Brain pericyte (primary cell): ENCODE results near the gene TICAM1.
"Not testable (repeated sequence)": the region's sequence is repeated elsewhere in the genome, so short reads cannot be mapped to it uniquely, and the experiment has no call there.

Experiments
- DNase-seq: peaks from one replicate; pipeline ENCODE4 v3.0.0-alpha.2; 2012; ENCODE audit warnings: low read depth, low spot score

Gene TICAM1

DNA sequence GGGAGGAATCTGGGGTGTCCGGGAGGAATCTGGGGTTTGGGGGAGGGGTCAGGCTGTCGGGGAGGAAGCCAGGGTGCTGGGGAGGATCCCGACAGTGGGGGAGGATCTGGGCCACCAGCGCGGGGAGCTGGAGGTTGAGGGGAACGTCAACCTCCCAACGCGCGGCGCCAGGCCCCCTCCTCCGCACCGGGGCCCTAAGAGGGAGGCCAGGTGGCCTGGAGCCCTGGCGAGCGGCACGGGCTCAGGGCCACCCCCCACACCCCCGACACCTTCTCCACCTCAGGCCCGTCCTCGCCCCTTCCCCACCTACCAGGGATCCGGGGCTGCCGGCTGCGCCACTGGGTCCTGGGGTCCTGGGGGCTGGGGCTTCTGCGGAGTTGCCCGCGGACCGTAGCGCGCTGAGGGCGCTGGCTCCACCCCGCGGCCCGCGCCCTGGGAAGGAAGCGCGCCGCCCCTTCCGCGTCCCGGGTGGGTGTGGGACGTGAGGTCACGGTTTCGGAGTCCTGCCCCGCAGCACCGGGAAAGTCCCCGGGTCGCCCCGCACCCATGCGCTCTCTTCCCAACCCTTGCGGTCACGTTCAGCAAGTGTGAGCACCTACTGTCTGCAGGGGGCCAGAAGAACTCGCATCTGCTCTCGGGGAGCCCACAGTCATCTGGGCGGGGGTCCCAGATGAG, at the start of gene TICAM1:
Gene TICAM1 (minus strand): TSS at position 409 of the 675 bp plus-strand sequence. CDS start 13,335 bp downstream, outside the sequence.
- no peak for DNase-seq

DNA sequence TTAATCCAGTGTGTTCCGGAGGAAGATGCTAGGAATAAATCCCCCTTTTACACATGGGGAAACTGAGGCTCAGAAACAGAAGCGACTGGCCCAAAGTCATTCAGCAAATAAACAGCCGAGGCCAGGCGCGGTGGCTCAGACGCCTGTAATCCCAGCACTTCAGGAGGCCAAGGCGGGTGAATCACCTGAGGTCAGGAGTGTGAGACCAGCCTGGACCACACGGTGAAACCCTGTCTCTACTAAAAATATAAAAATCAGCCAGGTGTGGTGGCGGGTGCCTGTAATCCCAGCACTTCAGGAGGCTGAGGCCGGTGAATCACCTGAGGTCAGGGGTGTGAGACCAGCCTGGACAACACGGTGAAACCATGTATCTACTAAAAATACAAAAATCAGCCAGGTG, 47.5 kb upstream of the TICAM1 start:
- no peak for DNase-seq

DNA sequence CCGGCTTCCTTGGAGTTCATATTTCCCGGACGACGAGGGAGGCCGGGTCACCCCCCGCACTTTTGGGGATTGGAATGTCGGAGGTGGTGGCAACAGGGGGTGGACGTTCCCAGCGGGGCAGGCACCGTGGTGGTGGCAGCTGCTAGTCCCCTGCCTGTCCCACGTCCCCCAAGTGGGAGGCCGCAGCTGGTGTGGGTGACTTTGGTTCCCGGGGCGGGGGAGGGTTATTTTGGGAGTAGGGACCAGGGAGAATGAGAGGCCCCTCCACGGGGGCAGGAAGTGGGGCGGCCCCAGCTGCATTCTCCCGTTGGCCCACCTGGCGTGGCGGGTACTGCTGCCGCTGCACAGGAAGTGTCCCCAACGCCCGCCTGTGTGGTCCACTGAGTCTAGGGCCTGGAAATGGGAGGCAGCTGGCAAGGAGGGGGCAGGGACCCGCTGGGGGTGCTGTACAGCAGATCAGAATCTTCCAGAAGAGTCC, 47.0 kb upstream of the TICAM1 start:
- DNase-seq = no peak

DNA sequence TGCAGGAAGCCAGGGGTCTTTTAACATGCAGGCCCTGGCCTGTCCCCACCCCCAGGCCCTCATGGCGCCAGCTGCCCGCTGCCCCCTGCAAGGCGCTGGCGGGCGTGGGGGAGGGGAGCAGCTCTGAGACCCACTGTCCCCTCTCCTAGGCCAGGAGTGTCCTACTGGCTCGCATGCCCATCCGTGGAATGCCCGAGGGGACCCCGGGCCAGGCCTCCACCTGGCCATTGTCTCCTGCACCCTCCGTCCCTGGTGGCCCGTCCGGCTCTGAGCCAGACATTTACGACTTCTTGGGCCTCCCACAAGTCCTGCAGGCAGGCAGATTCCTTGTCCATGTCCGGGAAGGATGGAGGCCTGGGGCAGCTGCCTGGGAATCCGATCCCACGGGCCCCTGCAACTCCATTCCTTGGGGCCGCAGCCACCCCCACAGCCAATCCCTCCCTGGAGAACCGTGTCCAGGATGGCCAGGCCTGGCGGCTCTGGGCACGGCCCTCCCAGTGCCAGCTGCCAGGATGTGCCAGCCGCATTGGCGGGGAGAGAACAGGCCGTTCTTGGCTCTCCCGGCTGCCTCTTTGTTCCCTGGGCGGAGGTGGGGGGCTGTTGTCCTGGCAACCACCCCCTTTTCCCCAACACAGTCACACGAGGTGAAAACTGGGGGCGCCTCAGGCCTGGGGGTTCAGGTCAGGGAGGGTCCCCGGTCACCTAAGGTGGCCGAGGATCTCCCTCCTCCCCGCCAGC, 46.4 kb upstream of the TICAM1 start:
- DNase-seq = no peak

- no peak for DNase-seq
Observed at GRCh38 chr19:4873930-4874329, 42.4 kb upstream of the TICAM1 start.

- DNase-seq = no peak
Observed at GRCh38 chr19:4871711-4872110, 40.2 kb upstream of the TICAM1 start.

- peak; percentile 40 for DNase-seq
Observed at GRCh38 chr19:4870025-4870700, 38.7 kb upstream of the TICAM1 start.

DNA sequence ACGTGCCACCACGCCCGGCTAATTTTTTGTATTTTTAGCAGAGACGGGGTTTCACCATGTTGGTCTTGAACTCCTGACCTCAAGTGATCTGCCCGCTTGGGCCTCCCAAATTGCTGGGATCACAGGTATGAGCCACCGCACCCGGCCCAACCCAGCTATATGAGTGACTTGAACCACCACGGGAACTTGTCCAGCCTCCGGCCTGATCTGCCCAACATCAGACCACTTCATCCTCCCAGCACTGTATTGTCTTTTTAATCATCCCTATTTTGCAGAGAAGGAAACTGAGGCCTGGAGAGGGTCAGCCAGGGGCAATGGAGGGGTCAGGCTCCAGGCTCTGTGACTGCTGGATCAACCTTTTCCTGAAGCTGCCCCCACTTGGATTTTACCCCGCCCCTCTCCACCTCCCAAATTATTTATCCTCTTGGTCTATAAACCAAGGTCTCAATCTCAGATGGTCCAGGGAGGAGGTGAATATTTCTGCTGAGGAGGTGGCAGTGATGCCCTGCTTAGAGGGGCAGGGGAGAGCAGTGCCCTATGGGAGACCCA, 36.8 kb upstream of the TICAM1 start:
- DNase-seq = no peak

GRCh38 chr19:4867534-4868285, 36.2 kb upstream of the TICAM1 start, which contains the start of gene PLIN3:
PLIN3 (minus strand) TSS chr19:4867667; CDS start chr19:4861394, 6,273 bp downstream.
- DNase-seq = peak; percentile 76

GRCh38 chr19:4866595-4867424, 35.3 kb upstream of the TICAM1 start:
- DNase-seq = no peak

- DNase-seq = no peak
Observed at GRCh38 chr19:4861147-4861546, 29.6 kb upstream of the TICAM1 start.

DNA sequence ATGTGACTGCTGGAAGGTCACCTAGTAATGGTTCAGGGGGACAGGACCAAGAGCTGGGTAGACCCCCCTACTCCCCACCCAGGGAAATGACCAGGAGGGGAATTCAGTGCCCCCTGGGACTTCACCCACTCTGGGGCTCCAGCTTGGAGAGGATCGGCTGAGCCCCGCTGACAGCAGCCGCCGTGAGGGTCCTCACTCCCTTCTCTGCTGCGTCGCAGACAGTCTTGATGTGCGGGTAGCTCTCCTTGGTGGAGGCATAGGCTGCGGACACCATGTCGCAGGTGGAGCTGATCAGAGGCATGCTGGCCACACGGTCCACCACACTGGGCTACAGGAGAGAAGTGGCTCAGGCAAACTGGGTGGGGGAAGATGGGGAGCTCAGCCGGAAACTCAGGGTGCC, 28.2 kb upstream of the TICAM1 start:
- no peak for DNase-seq

GRCh38 chr19:4856468-4856867, 25.0 kb upstream of the TICAM1 start:
- not testable (repeated sequence) for DNase-seq

- not testable (repeated sequence) for DNase-seq
Observed at GRCh38 chr19:4853506-4853905, 22.0 kb upstream of the TICAM1 start.

GRCh38 chr19:4852484-4852883, 21.0 kb upstream of the TICAM1 start:
- DNase-seq = no peak

GRCh38 chr19:4851551-4852290, 20.2 kb upstream of the TICAM1 start:
- no peak for DNase-seq

DNA sequence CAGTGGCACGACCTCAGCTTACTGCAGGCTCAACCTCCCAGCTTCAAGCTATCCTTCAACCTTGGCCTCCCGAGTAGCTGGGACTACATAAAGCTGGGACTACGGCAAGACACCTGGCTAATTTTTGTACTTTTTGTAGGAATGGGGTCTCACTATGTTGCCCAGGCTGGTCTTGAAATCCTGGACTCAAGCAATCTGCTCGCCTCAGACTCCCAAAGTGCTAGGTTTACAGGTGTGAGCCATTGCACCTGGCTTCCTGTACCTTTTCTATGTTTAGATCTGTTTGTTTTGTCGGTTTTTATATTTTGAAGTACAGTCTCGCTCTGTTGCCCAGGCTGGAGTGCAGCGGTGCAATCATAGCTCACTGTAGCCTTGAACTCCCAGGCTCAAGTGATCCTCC, 17.5 kb upstream of the TICAM1 start:
- no peak for DNase-seq

- no peak for DNase-seq
Observed at GRCh38 chr19:4847190-4847973, 15.9 kb upstream of the TICAM1 start.

GRCh38 chr19:4845975-4846374, 14.5 kb upstream of the TICAM1 start:
- not testable (repeated sequence) for DNase-seq
